WTC11 (cell line): Measurements from ENCODE around the gene ACBD6.

Source experiments
- CTCF ChIP-seq: fragments of 200-600 bp; IDR thresholded peaks from 2 replicates; pipeline ENCODE4 v1.8.0; 2022; ENCODE audit warnings: antibody characterized with exemption
- USF1 ChIP-seq: sonication (generic); formaldehyde crosslinking; IDR thresholded peaks from 2 replicates; pipeline ENCODE4 v1.8.0; 2022; ENCODE audit warnings: mild to moderate bottlenecking, missing genetic modification reagents

- TF ChIP-seq CTCF (no peak), USF1 (CRISPR knock-in tag) (no peak)
Measured at GRCh38 chr1:180360333-180361075, 141.9 kb downstream of the ACBD6 start.
